Measurements from ENCODE around the gene C11orf91. TPM values are rescaled to one million over a fixed set of nuclear protein-coding genes. Genes with fewer than 3 reads are reported as not detected.

Gene C11orf91
- total and polyA plus RNA-seq, 7 donors = not detected

GRCh38 chr11:33656768-33657167 is 43.9 kb downstream of the C11orf91 start:
- WGBS, 2 donors = 89 to 93% methylated on average over 7 of the region's 7 CpGs
- peaks cover 0 to 8% (median 6%) of the 10 kb centered on the region in 4 donors for H3K4me1 ChIP-seq
- H3K27me3 ChIP-seq = no peaks in the 10 kb centered on the region
- no peak for TF ChIP-seq EP300 (IDR thresholded peaks at IDR 0.05)
- TF ChIP-seq POLR2A (IDR thresholded peaks at IDR 0.05) = no peak
- TF ChIP-seq POLR2AphosphoS5 (IDR thresholded peaks at IDR 0.05) = no peak
- no peak for TF ChIP-seq CTCF (IDR thresholded peaks at IDR 0.05)
- DNase-seq = no peak
- intact Hi-C loops (cut with DNase I) = no loop called here
- no peaks in the 10 kb centered on the region for H3K9me3 ChIP-seq
- H3K27ac ChIP-seq = no peak overlapping the region
- H3K36me3 ChIP-seq = no peaks in the 10 kb centered on the region
- no peak overlapping the region for H3K4me3 ChIP-seq

GRCh38 chr11:33655842-33656600 is 44.6 kb downstream of the C11orf91 start:
- Histone ChIP-seq H3K36me3 (no peaks in the 10 kb centered on the region), H3K27me3 (no peaks in the 10 kb centered on the region), H3K9me3 (no peaks in the 10 kb centered on the region), H3K4me3 (no peak overlapping the region), H3K27ac (no peak overlapping the region), H3K4me1 (peaks cover 0 to 8% (median 6%) of the 10 kb centered on the region in 4 donors)
- TF ChIP-seq CTCF (IDR thresholded peaks at IDR 0.05) (no peak), POLR2A (IDR thresholded peaks at IDR 0.05) (no peak), EP300 (IDR thresholded peaks at IDR 0.05) (no peak), POLR2AphosphoS5 (IDR thresholded peaks at IDR 0.05) (no peak)
- intact Hi-C loops (cut with DNase I) = no loop called here
- DNase-seq = no peak
- 50 to 76% methylated on average over 11 of the region's 11 CpGs for WGBS, 2 donors

DNA sequence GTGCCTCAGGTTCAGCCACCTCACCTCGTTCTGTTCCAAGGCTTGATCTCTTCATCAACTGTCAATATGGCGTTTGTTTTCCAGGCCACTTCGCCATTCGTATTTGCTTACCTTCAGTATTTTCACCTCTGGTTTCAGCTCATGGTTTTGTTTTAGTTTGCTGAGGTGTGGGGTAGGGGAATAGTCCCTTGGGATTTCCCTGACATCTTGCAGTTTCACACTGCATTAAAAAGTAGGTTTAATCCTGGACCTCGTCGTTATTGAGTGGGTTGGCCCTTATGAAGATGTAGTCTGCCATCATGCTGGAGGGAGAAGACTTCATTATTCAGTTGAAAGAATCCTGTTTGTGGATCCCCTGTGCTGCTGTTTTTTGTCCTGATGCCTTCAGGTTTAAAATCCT is 46.0 kb downstream of the C11orf91 start:
- TF ChIP-seq POLR2AphosphoS5 (IDR thresholded peaks at IDR 0.05) = no peak
- no peak for TF ChIP-seq EP300 (IDR thresholded peaks at IDR 0.05)
- no peak for TF ChIP-seq POLR2A (IDR thresholded peaks at IDR 0.05)
- TF ChIP-seq CTCF (IDR thresholded peaks at IDR 0.05) = no peak
- H3K27me3 ChIP-seq = no peaks in the 10 kb centered on the region
- intact Hi-C loops (cut with DNase I) = no loop called here
- no peak overlapping the region for H3K27ac ChIP-seq
- H3K4me3 ChIP-seq = no peak overlapping the region
- H3K4me1 ChIP-seq = peaks cover 0 to 8% (median 6%) of the 10 kb centered on the region in 4 donors
- no peak for DNase-seq
- WGBS, 2 donors = 83 to 88% methylated on average over 6 of the region's 6 CpGs
- H3K36me3 ChIP-seq = no peaks in the 10 kb centered on the region
- no peaks in the 10 kb centered on the region for H3K9me3 ChIP-seq

DNA sequence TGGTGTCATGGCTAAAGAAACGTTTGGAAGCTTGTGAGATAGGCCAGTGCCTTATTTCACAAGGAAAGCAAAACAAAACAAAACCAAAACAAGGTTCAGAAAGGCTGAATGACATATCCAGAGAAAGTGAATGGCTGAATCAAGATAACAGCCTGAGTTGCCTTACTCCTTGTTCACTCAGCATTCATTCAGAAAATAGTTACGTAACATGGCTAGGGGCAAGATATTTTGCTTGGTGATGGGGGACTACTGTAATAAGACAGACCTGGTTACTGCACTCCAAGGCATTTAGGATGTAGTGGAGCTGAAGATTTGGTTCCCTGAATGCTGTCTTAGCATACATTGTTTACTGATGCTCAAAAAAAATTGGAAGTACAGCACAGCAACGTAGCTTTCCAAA is 47.7 kb downstream of the C11orf91 start:
- intact Hi-C loops (cut with DNase I) = no loop called here
- 60 to 65% methylated on average over 3 of the region's 3 CpGs for WGBS, 2 donors
- H3K4me3 ChIP-seq = no peak overlapping the region
- H3K27ac ChIP-seq = no peak overlapping the region
- peaks cover 0 to 8% (median 6%) of the 10 kb centered on the region in 4 donors for H3K4me1 ChIP-seq
- H3K36me3 ChIP-seq = no peaks in the 10 kb centered on the region
- no peaks in the 10 kb centered on the region for H3K9me3 ChIP-seq
- H3K27me3 ChIP-seq = no peaks in the 10 kb centered on the region
- TF ChIP-seq POLR2A (IDR thresholded peaks at IDR 0.05) (no peak), POLR2AphosphoS5 (IDR thresholded peaks at IDR 0.05) (no peak), EP300 (IDR thresholded peaks at IDR 0.05) (no peak), CTCF (IDR thresholded peaks at IDR 0.05) (no peak)
- no peak for DNase-seq
